ENCODE measurements around the gene EMX2.
"Not testable (repeated sequence)": the region's sequence is repeated elsewhere in the genome, so short reads cannot be mapped to it uniquely, and the experiment has no call there.

Gene EMX2

GRCh38 chr10:117562896-117563737 is 20.6 kb downstream of the EMX2 start:
- DNase-seq: no peak

- no peak for DNase-seq
These were observed 21.2 kb downstream of the EMX2 start for GRCh38 chr10:117563780-117564179.

- DNase-seq: no peak
These were observed 22.5 kb downstream of the EMX2 start for GRCh38 chr10:117565068-117565467.

- no peak for DNase-seq
These were observed 25.8 kb downstream of the EMX2 start for GRCh38 chr10:117568334-117568733.

- DNase-seq: no peak
These were observed 27.3 kb downstream of the EMX2 start for GRCh38 chr10:117569610-117570390.

GRCh38 chr10:117570880-117571279 is 28.3 kb downstream of the EMX2 start:
- no peak for DNase-seq

GRCh38 chr10:117574498-117575146 is 32.1 kb downstream of the EMX2 start:
- DNase-seq: no peak

- no peak for DNase-seq
These were observed 35.9 kb downstream of the EMX2 start for GRCh38 chr10:117578490-117578889.

- DNase-seq: no peak
These were observed 36.5 kb downstream of the EMX2 start for GRCh38 chr10:117578999-117579590.

- DNase-seq: no peak
These were observed 39.4 kb downstream of the EMX2 start for GRCh38 chr10:117581961-117582360.

GRCh38 chr10:117584831-117585230 is 42.3 kb downstream of the EMX2 start:
- not testable (repeated sequence) for DNase-seq

- no peak for DNase-seq
These were observed 44.5 kb downstream of the EMX2 start for GRCh38 chr10:117587036-117587435.

- DNase-seq: no peak
These were observed 47.7 kb downstream of the EMX2 start for GRCh38 chr10:117590101-117590875.

GRCh38 chr10:117591043-117591442 is 48.5 kb downstream of the EMX2 start:
- DNase-seq: no peak

GRCh38 chr10:117594722-117595121 is 52.2 kb downstream of the EMX2 start:
- no peak for DNase-seq

GRCh38 chr10:117596706-117597105 is 54.2 kb downstream of the EMX2 start:
- no peak for DNase-seq

- no peak for DNase-seq
These were observed 54.7 kb downstream of the EMX2 start for GRCh38 chr10:117597216-117597615.
